ENCODE measurements around the gene INPP5A.

Gene INPP5A

GRCh38 chr10:132658546-132659205 lies 121.1 kb downstream of the INPP5A start:
- no peak for DNase-seq (ENCODE audit: low spot score)

GRCh38 chr10:132659206-132660091 lies 121.9 kb downstream of the INPP5A start:
- DNase-seq (ENCODE audit: low spot score): no peak

- no peak for DNase-seq (ENCODE audit: low spot score)
Observed at GRCh38 chr10:132660385-132660784, 122.8 kb downstream of the INPP5A start.

- no peak for DNase-seq (ENCODE audit: low spot score)
Observed at GRCh38 chr10:132662186-132662920, 124.8 kb downstream of the INPP5A start.

- DNase-seq (ENCODE audit: low spot score): no peak
Observed at GRCh38 chr10:132663666-132664365, 126.2 kb downstream of the INPP5A start.

GRCh38 chr10:132664407-132664806 lies 126.8 kb downstream of the INPP5A start:
- DNase-seq (ENCODE audit: low spot score): no peak

GRCh38 chr10:132664883-132665282 lies 127.3 kb downstream of the INPP5A start:
- DNase-seq (ENCODE audit: low spot score): no peak

- DNase-seq (ENCODE audit: low spot score): no peak
Observed at GRCh38 chr10:132665946-132666704, 128.5 kb downstream of the INPP5A start.

- DNase-seq (ENCODE audit: low spot score): no peak
Observed at GRCh38 chr10:132666705-132667341, 129.2 kb downstream of the INPP5A start.

- DNase-seq (ENCODE audit: low spot score): no peak
Observed at GRCh38 chr10:132667342-132668047, 129.9 kb downstream of the INPP5A start.

GRCh38 chr10:132668048-132668394 lies 130.4 kb downstream of the INPP5A start:
- no peak for DNase-seq (ENCODE audit: low spot score)

- no peak for DNase-seq (ENCODE audit: low spot score)
Observed at GRCh38 chr10:132669208-132669861, 131.7 kb downstream of the INPP5A start.

- no peak for DNase-seq (ENCODE audit: low spot score)
Observed at GRCh38 chr10:132670546-132671227, 133.1 kb downstream of the INPP5A start.

- peak; percentile 52 for DNase-seq (ENCODE audit: low spot score)
Observed at GRCh38 chr10:132671228-132672154, 133.9 kb downstream of the INPP5A start.

GRCh38 chr10:132673746-132674145 lies 136.2 kb downstream of the INPP5A start:
- DNase-seq (ENCODE audit: low spot score): peak; percentile 30

GRCh38 chr10:132674311-132674710 lies 136.7 kb downstream of the INPP5A start:
- DNase-seq (ENCODE audit: low spot score): peak; percentile 40

GRCh38 chr10:132675031-132675740 lies 137.6 kb downstream of the INPP5A start:
- DNase-seq (ENCODE audit: low spot score): peak; percentile 22

Data from left forelimb (tissue), 1 donor.